Measurements from ENCODE around the gene PCDH19.

GRCh38 chrX:100373673-100374072 lies 36.4 kb downstream of the PCDH19 start:
- no peak for TF ChIP-seq EZH2 (IDR thresholded peaks at IDR 0.05; ENCODE audit: insufficient read depth, poor library complexity, severe bottlenecking)
- TF ChIP-seq EZH2phosphoT487 (IDR thresholded peaks at IDR 0.05; ENCODE audit: insufficient read depth, low read depth) = no peak
